Esophagus squamous epithelium (tissue), 5 donors: Measurements from ENCODE around the gene CCIN. TPM values are rescaled to one million over a fixed set of nuclear protein-coding genes. Genes with fewer than 3 reads are reported as not detected.

ENCODE experiments used
- DNase-seq: peaks from one replicate; lab custom pipeline; 2025; lab: John Stamatoyannopoulos, UW
- H3K27ac ChIP-seq, 4 donors: fragments of 200-600 bp; sonication (generic); one replicate each; pipeline ENCODE4 v1.5.1; 2016 to 2019; ENCODE audit warnings: mild to moderate bottlenecking in 1 of 4
- H3K27me3 ChIP-seq, 4 donors: fragments of 200-600 bp; sonication (generic); 1 replicate in 3 of 4; 2 replicates in 1 of 4; pipeline versions ENCODE4 v1.5.1 to v1.6.0; 2017 to 2021; ENCODE audit warnings: antibody characterized with exemption in 1 of 4
- H3K36me3 ChIP-seq, 3 donors: fragments of 200-600 bp; sonication (generic); one replicate each; pipeline ENCODE4 v1.5.1; 2016 to 2019
- H3K4me1 ChIP-seq, 3 donors: fragments of 200-600 bp; sonication (generic); one replicate each; pipeline ENCODE4 v1.5.1; 2017 to 2019
- H3K4me3 ChIP-seq, 4 donors: fragments of 200-600 bp; sonication (generic); 1 replicate in 3 of 4; 2 replicates in 1 of 4; pipeline ENCODE4 v1.5.1; 2016 to 2019; ENCODE audit warnings: mild to moderate bottlenecking in 2 of 4, moderate library complexity in 1 of 4
- H3K9me3 ChIP-seq, 3 donors: fragments of 200-600 bp; sonication (generic); one replicate each; pipeline ENCODE4 v1.5.1; 2016 to 2019
- CTCF ChIP-seq, 6 experiments: fragments of 450-650 bp in 4 of 6; fragments of 200-600 bp in 2 of 6; sonication (generic) in 2 of 6; IDR thresholded peaks; one replicate each; pipeline ENCODE4 v1.5.1; 2016 to 2019; ENCODE audit warnings: antibody characterized with exemption in 6 of 6, mild to moderate bottlenecking in 4 of 6, moderate library complexity in 4 of 6
- POLR2A ChIP-seq, 4 donors: fragments of 450-650 bp; IDR thresholded peaks; one replicate each; pipeline ENCODE4 v1.6.1; 2017; ENCODE audit warnings: antibody characterized with exemption in 4 of 4, mild to moderate bottlenecking in 4 of 4, moderate library complexity in 3 of 4
- WGBS, 2 donors: methylation state at CpG; one replicate each; pipeline ENCODE4 v1.1.5; 2018; 5-methylcytosine and 5-hydroxymethylcytosine counted together
- intact Hi-C: fragments of 100-400 bp; cut with DNase I; formaldehyde crosslinking; loops from one replicate; pipeline ENCODE4 v1.15.0; 2022
- total RNA-seq, 4 donors: library from RNA; depleted of rRNA; stranded (reverse); fragments of >200 nt; gene quantifications; one replicate each; pipeline ENCODE4 v1.1.0, GENCODE V29; 2016
- donor health status: DM: yes; HTN: yes; CAD: no.

Gene CCIN
- total RNA-seq, 4 donors from 2014 or later = 0.13 TPM; not detected in 3

GRCh38 chr9:36140086-36141084 is 28.8 kb upstream of the CCIN start:
- intact Hi-C loops = no loop called here
- no peaks in the 10 kb centered on the region for H3K36me3 ChIP-seq
- no peak overlapping the region for H3K4me3 ChIP-seq
- H3K9me3 ChIP-seq = no peaks in the 10 kb centered on the region
- peaks cover 49 to 99% (median 55%) of the 10 kb centered on the region in 3 donors for H3K4me1 ChIP-seq
- no peak for DNase-seq
- TF ChIP-seq CTCF (IDR thresholded peaks at IDR 0.05) = no peak
- no peak for TF ChIP-seq POLR2A (IDR thresholded peaks at IDR 0.05)
- 68 to 74% methylated on average over 10 to 11 of the region's 11 CpGs for WGBS, 2 donors
- peak overlapping the region in 3 of 4 donors; percentile 65 to 87 (median 71) for H3K27ac ChIP-seq
- peaks cover 0 to 30% (median 0%) of the 10 kb centered on the region in 4 donors for H3K27me3 ChIP-seq

GRCh38 chr9:36141288-36141687 is 27.9 kb upstream of the CCIN start:
- H3K27ac ChIP-seq = peak overlapping the region in 2 of 4 donors; percentile 71 to 87
- TF ChIP-seq CTCF (IDR thresholded peaks at IDR 0.05) (peak in 3 of 6 experiments; percentile 11 to 24 (median 16)), POLR2A (IDR thresholded peaks at IDR 0.05) (no peak)
- H3K4me1 ChIP-seq = peaks cover 40 to 90% (median 51%) of the 10 kb centered on the region in 3 donors
- H3K36me3 ChIP-seq = no peaks in the 10 kb centered on the region
- intact Hi-C loops = no loop called here
- no peak for DNase-seq
- H3K27me3 ChIP-seq = peaks cover 0 to 22% (median 0%) of the 10 kb centered on the region in 4 donors
- H3K4me3 ChIP-seq = no peak overlapping the region
- H3K9me3 ChIP-seq = peaks cover 0 to 4% (median 0%) of the 10 kb centered on the region in 3 donors
- WGBS, 2 donors = 29 to 36% methylated on average over 4 of the region's 4 CpGs

- H3K9me3 ChIP-seq = peaks cover 0 to 4% (median 0%) of the 10 kb centered on the region in 3 donors
- intact Hi-C loops = no loop called here
- no peak for DNase-seq
- H3K4me3 ChIP-seq = no peak overlapping the region
- H3K36me3 ChIP-seq = no peaks in the 10 kb centered on the region
- H3K4me1 ChIP-seq = peaks cover 39 to 88% (median 51%) of the 10 kb centered on the region in 3 donors
- H3K27me3 ChIP-seq = peaks cover 0 to 18% (median 0%) of the 10 kb centered on the region in 4 donors
- TF ChIP-seq CTCF (IDR thresholded peaks at IDR 0.05) = no peak
- no peak for TF ChIP-seq POLR2A (IDR thresholded peaks at IDR 0.05)
- WGBS, 2 donors = 81 to 83% methylated on average over 6 to 7 of the region's 7 CpGs
- H3K27ac ChIP-seq = peak overlapping the region in 2 of 4 donors; percentile 71 to 87
Measured at GRCh38 chr9:36141761-36142160, 27.4 kb upstream of the CCIN start.

GRCh38 chr9:36142510-36143244 is 26.5 kb upstream of the CCIN start:
- no peak for TF ChIP-seq POLR2A (IDR thresholded peaks at IDR 0.05)
- no peak for TF ChIP-seq CTCF (IDR thresholded peaks at IDR 0.05)
- Histone ChIP-seq H3K9me3 (peaks cover 0 to 4% (median 0%) of the 10 kb centered on the region in 3 donors), H3K4me3 (peak overlapping the region in 3 of 4 donors; percentile 7 to 54 (median 22)), H3K27me3 (peaks cover 0 to 9% (median 0%) of the 10 kb centered on the region in 4 donors), H3K4me1 (peaks cover 29 to 88% (median 48%) of the 10 kb centered on the region in 3 donors), H3K36me3 (no peaks in the 10 kb centered on the region), H3K27ac (peak overlapping the region; percentile 71 to 88 (median 82))
- 32 to 55% methylated on average over 11 to 12 of the region's 12 CpGs for WGBS, 2 donors
- intact Hi-C loops = no loop called here
- no peak for DNase-seq
